Tibial nerve (tissue), 3 donors: ENCODE data around the gene CFAP161.

Experiments used
- CTCF ChIP-seq, 5 experiments: fragments of 200-600 bp in 3 of 5; fragments of 450-650 bp in 2 of 5; sonication (generic) in 3 of 5; IDR thresholded peaks; one replicate each; pipeline ENCODE4 v1.5.1; 2016 to 2019; ENCODE audit warnings: antibody characterized with exemption in 5 of 5, mild to moderate bottlenecking in 3 of 5, moderate library complexity in 2 of 5
- POLR2A ChIP-seq, 2 donors: fragments of 450-650 bp; IDR thresholded peaks; one replicate each; pipeline ENCODE4 v1.6.1; 2017; ENCODE audit warnings: antibody characterized with exemption in 2 of 2, mild to moderate bottlenecking in 2 of 2, moderate library complexity in 2 of 2

- TF ChIP-seq POLR2A (IDR thresholded peaks at IDR 0.05) (no peak), CTCF (IDR thresholded peaks at IDR 0.05) (no peak)
These were observed 62.6 kb downstream of the CFAP161 start, which contains the start of gene IL16 for GRCh38 chr15:81196576-81197254.
